ENCODE measurements around the gene PSD2.

PSD2 gene

GRCh38 chr5:139784488-139784887, 11.1 kb upstream of the PSD2 start:
- no peak for DNase-seq (ENCODE audit: low read depth)
- H3K4me3 ChIP-seq (ENCODE audit: low read depth, low read length): no peak overlapping the region
- TF ChIP-seq CTCF (IDR thresholded peaks at IDR 0.05; ENCODE audit: low read depth, low read length, missing control alignments): no peak

GRCh38 chr5:139787257-139787567, 8.4 kb upstream of the PSD2 start:
- H3K4me3 ChIP-seq (ENCODE audit: low read depth, low read length): no peak overlapping the region
- DNase-seq (ENCODE audit: low read depth): no peak
- no peak for TF ChIP-seq CTCF (IDR thresholded peaks at IDR 0.05; ENCODE audit: low read depth, low read length, missing control alignments)

GRCh38 chr5:139787568-139788293, 7.9 kb upstream of the PSD2 start:
- peak overlapping the region; percentile 60 for H3K4me3 ChIP-seq (ENCODE audit: low read depth, low read length)
- TF ChIP-seq CTCF (IDR thresholded peaks at IDR 0.05; ENCODE audit: low read depth, low read length, missing control alignments): peak; percentile 95

GRCh38 chr5:139788294-139788910, 7.2 kb upstream of the PSD2 start:
- DNase-seq (ENCODE audit: low read depth): no peak
- peak overlapping the region; percentile 4; the same call in 1 of the 2 replicates for H3K4me3 ChIP-seq (ENCODE audit: low read depth, low read length)
- TF ChIP-seq CTCF (IDR thresholded peaks at IDR 0.05; ENCODE audit: low read depth, low read length, missing control alignments): no peak

More at GRCh38 chr5:139787568-139788293, 7.9 kb upstream of the PSD2 start:
- no peak for DNase-seq (ENCODE audit: low read depth)

- TF ChIP-seq CTCF (IDR thresholded peaks at IDR 0.05; ENCODE audit: low read depth, low read length, missing control alignments): no peak
- no peak for DNase-seq (ENCODE audit: low read depth)
- H3K4me3 ChIP-seq (ENCODE audit: low read depth, low read length): no peak overlapping the region
These were observed 6.3 kb upstream of the PSD2 start for GRCh38 chr5:139789116-139789844.

GRCh38 chr5:139789845-139790189, 5.8 kb upstream of the PSD2 start:
- no peak overlapping the region for H3K4me3 ChIP-seq (ENCODE audit: low read depth, low read length)
- DNase-seq (ENCODE audit: low read depth): no peak
- TF ChIP-seq CTCF (IDR thresholded peaks at IDR 0.05; ENCODE audit: low read depth, low read length, missing control alignments): no peak

Data from GM12864 (cell line).